OCI-LY1 (cell line): Measurements from ENCODE around the gene PLEKHO2.

Experiments
- CTCF ChIP-seq: fragments of 200-600 bp; sonication (generic), shearing (Covaris generic); IDR thresholded peaks from 2 replicates; pipeline ENCODE4 v1.5.1; 2017; ENCODE audit warnings: mild to moderate bottlenecking, antibody characterized with exemption, low read length, moderate library complexity, mixed read lengths
- EZH2 ChIP-seq: fragments of 200-600 bp; sonication (generic), shearing (Covaris generic); IDR thresholded peaks from 2 replicates; pipeline ENCODE4 v1.8.0; 2017; ENCODE audit warnings: borderline replicate concordance, mixed run types, mild to moderate bottlenecking, antibody characterized with exemption, low read length, moderate library complexity, mixed read lengths

DNA sequence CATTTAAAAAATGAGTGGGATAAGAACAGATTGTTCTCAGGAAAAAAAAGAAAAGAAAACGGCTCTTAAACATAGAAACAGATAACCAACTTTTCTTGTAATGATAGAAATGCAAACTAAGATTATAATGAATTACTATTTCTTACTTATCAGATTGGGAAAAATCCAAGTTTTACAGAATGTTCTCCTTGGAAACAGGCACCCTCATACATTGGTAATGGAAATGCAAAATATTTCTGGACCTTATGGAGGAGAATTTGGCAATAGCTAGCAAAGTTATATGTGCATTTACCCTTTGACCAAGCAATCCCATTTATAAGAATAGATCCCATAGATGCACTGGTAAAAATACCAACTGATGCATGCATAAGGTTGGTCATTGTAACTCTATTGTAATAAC lies 66.3 kb downstream of the PLEKHO2 start:
- TF ChIP-seq CTCF (no peak), EZH2 (no peak)
